Stimulated activated naive B cell treated with anti-CD40 and anti-IgM and Interleukin-4, amounts not matched to agents 10 μg/mL and 1 μg/mL and 100 μg/mL, for 72 hours (primary cell): Measurements from ENCODE around the gene USP17L21.
"Not testable (repeated sequence)": the region's sequence is repeated elsewhere in the genome, so short reads cannot be mapped to it uniquely, and the experiment has no call there.

ENCODE experiments used
- ATAC-seq, 2 donors: fragments of 150-1000 bp; cut with Tn5 transposase; replicated peaks; 2 replicates each; pipeline ENCODE4 v1.10.0; 2021; ENCODE audit warnings: moderate library complexity in 1 of 2
- DNase-seq: peaks from one replicate; pipeline ENCODE4 v3.0.0; 2021
- H3K27ac Mint-ChIP-seq: one replicate; pipeline ENCODE4 v1.8.0; 2022; ENCODE audit warnings: mild to moderate bottlenecking, mixed read lengths
- H3K27me3 Mint-ChIP-seq, 2 donors: one replicate each; pipeline ENCODE4 v1.8.0; 2022; ENCODE audit warnings: mixed read lengths in 2 of 2
- H3K36me3 Mint-ChIP-seq, 2 donors: one replicate each; pipeline ENCODE4 v1.8.0; 2022; ENCODE audit warnings: mixed read lengths in 2 of 2, mild to moderate bottlenecking in 1 of 2
- H3K4me1 Mint-ChIP-seq, 2 donors: one replicate each; pipeline ENCODE4 v1.8.0; 2022; ENCODE audit warnings: mixed read lengths in 2 of 2, mild to moderate bottlenecking in 1 of 2
- H3K4me3 Mint-ChIP-seq, 2 donors: one replicate each; pipeline ENCODE4 v1.8.0; 2022; ENCODE audit warnings: mild to moderate bottlenecking in 2 of 2, mixed read lengths in 2 of 2, moderate library complexity in 1 of 2
- H3K9me3 Mint-ChIP-seq, 2 donors: one replicate each; pipeline ENCODE4 v1.8.0; 2022; ENCODE audit warnings: mixed read lengths in 2 of 2, mild to moderate bottlenecking in 1 of 2

USP17L21 gene, protein sequence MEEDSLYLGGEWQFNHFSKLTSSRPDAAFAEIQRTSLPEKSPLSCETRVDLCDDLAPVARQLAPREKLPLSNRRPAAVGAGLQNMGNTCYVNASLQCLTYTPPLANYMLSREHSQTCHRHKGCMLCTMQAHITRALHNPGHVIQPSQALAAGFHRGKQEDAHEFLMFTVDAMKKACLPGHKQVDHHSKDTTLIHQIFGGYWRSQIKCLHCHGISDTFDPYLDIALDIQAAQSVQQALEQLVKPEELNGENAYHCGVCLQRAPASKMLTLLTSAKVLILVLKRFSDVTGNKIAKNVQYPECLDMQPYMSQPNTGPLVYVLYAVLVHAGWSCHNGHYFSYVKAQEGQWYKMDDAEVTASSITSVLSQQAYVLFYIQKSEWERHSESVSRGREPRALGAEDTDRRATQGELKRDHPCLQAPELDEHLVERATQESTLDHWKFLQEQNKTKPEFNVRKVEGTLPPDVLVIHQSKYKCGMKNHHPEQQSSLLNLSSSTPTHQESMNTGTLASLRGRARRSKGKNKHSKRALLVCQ

DNA sequence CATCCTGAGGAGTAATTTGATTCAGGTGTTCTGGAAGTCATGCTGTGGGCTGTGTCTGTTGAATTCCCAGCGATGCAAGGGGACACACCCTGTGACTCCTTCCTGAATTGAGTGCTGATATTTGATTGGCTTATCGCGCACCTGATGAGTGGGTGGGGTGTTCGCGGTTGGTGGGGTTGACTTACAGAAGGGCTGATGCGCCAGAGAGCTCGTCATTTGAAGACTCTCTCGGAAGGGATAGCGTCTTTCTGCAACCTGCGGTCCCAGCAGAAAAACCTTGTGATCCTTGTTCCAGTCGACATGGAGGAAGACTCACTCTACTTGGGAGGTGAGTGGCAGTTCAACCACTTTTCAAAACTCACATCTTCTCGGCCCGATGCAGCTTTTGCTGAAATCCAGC, at the start of gene USP17L21:
Gene USP17L21, plus strand, starts transcription at position 301 of the 400 bp plus-strand sequence. Its CDS starts 0 bp downstream, at position 301.
- ATAC-seq, DNase-seq, H3K27me3 Mint-ChIP-seq, H3K27ac Mint-ChIP-seq, H3K9me3 Mint-ChIP-seq, H3K36me3 Mint-ChIP-seq, H3K4me3 Mint-ChIP-seq, H3K4me1 Mint-ChIP-seq: not testable (repeated sequence)

DNA sequence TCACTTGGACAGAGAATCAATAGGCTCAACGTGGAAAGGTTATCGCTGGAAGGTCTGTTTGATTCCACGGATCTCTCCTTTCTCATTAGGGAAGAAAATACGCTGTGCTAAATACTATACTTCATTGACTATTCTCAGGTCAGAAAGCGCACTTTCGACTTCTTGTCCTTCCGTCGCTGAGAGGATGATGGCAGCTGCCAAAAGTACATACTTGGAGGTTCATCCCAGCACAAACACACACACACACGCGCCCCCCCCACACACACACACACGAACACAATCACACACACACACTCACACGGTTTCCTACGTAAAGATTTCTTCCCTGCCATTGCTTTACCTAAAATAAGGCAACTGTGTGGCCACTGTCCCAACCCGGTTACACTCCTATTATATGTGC, 48.0 kb upstream of the USP17L21 start:
- not testable (repeated sequence) for DNase-seq, H3K4me3 Mint-ChIP-seq, ATAC-seq, H3K4me1 Mint-ChIP-seq, H3K36me3 Mint-ChIP-seq, H3K9me3 Mint-ChIP-seq, H3K27me3 Mint-ChIP-seq, H3K27ac Mint-ChIP-seq

DNA sequence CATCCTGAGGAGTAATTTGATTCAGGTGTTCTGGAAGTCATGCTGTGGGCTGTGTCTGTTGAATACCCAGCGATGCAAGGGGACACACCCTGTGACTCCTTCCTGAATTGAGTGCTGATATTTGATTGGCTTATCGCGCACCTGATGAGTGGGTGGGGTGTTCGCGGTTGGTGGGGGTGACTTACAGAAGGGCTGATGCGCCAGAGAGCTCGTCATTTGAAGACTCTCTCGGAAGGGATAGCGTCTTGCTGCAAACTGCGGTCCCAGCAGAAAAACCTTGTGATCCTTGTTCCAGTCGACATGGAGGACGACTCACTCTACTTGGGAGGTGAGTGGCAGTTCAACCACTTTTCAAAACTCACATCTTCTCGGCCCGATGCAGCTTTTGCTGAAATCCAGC, 47.6 kb upstream of the USP17L21 start, which contains the start of gene USP17L11:
Gene USP17L11, plus strand, starts transcription at position 301 of the 400 bp plus-strand sequence. Its CDS starts 0 bp downstream, at position 301.
- H3K4me3 Mint-ChIP-seq, ATAC-seq, H3K9me3 Mint-ChIP-seq, H3K4me1 Mint-ChIP-seq, DNase-seq, H3K27me3 Mint-ChIP-seq, H3K36me3 Mint-ChIP-seq, H3K27ac Mint-ChIP-seq: not testable (repeated sequence)

DNA sequence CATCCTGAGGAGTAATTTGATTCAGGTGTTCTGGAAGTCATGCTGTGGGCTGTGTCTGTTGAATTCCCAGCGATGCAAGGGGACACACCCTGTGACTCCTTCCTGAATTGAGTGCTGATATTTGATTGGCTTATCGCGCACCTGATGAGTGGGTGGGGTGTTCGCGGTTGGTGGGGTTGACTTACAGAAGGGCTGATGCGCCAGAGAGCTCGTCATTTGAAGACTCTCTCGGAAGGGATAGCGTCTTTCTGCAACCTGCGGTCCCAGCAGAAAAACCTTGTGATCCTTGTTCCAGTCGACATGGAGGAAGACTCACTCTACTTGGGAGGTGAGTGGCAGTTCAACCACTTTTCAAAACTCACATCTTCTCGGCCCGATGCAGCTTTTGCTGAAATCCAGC, 42.8 kb upstream of the USP17L21 start, which contains the start of gene USP17L12:
Gene USP17L12, plus strand, starts transcription at position 301 of the 400 bp plus-strand sequence. Its CDS starts 0 bp downstream, at position 301.
- not testable (repeated sequence) for H3K36me3 Mint-ChIP-seq, H3K4me3 Mint-ChIP-seq, H3K9me3 Mint-ChIP-seq, H3K27ac Mint-ChIP-seq, DNase-seq, H3K4me1 Mint-ChIP-seq, H3K27me3 Mint-ChIP-seq, ATAC-seq

DNA sequence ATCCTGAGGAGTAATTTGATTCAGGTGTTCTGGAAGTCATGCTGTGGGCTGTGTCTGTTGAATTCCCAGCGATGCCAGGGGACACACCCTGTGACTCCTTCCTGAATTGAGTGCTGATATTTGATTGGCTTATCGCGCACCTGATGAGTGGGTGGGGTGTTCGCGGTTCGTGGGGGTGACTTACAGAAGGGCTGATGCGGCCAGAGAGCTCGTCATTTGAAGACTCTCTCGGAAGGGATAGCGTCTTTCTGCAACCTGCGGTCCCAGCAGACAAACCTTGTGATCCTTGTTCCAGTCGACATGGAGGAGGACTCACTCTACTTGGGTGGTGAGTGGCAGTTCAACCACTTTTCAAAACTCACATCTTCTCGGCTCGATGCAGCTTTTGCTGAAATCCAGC, 38.1 kb upstream of the USP17L21 start, which contains the start of gene USP17L13:
Gene USP17L13, plus strand, starts transcription at position 301 of the 400 bp plus-strand sequence. Its CDS starts 0 bp downstream, at position 301.
- not testable (repeated sequence) for H3K9me3 Mint-ChIP-seq, H3K4me1 Mint-ChIP-seq, H3K27me3 Mint-ChIP-seq

DNA sequence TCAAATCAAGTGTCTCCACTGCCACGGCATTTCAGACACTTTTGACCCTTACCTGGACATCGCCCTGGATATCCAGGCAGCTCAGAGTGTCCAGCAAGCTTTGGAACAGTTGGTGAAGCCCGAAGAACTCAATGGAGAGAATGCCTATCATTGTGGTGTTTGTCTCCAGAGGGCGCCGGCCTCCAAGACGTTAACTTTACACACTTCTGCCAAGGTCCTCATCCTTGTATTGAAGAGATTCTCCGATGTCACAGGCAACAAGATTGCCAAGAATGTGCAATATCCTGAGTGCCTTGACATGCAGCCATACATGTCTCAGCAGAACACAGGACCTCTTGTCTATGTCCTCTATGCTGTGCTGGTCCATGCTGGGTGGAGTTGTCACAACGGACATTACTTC, 32.4 kb upstream of the USP17L21 start:
- ATAC-seq, H3K4me3 Mint-ChIP-seq, H3K4me1 Mint-ChIP-seq, H3K27ac Mint-ChIP-seq, DNase-seq, H3K27me3 Mint-ChIP-seq, H3K9me3 Mint-ChIP-seq, H3K36me3 Mint-ChIP-seq: not testable (repeated sequence)

More for the DNA sequence above, 38.1 kb upstream of the USP17L21 start, which contains the start of gene USP17L13:
- not testable (repeated sequence) for DNase-seq, H3K27ac Mint-ChIP-seq, H3K4me3 Mint-ChIP-seq, H3K36me3 Mint-ChIP-seq, ATAC-seq

DNA sequence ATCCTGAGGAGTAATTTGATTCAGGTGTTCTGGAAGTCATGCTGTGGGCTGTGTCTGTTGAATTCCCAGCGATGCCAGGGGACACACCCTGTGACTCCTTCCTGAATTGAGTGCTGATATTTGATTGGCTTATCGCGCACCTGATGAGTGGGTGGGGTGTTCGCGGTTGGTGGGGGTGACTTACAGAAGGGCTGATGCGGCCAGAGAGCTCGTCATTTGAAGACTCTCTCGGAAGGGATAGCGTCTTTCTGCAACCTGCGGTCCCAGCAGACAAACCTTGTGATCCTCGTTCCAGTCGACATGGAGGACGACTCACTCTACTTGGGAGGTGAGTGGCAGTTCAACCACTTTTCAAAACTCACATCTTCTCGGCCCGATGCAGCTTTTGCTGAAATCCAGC, 28.6 kb upstream of the USP17L21 start, which contains the start of gene USP17L15:
Gene USP17L15, plus strand, starts transcription at position 301 of the 400 bp plus-strand sequence. Its CDS starts 0 bp downstream, at position 301.
- not testable (repeated sequence) for ATAC-seq, H3K27ac Mint-ChIP-seq, DNase-seq, H3K4me3 Mint-ChIP-seq, H3K9me3 Mint-ChIP-seq, H3K4me1 Mint-ChIP-seq, H3K27me3 Mint-ChIP-seq, H3K36me3 Mint-ChIP-seq

DNA sequence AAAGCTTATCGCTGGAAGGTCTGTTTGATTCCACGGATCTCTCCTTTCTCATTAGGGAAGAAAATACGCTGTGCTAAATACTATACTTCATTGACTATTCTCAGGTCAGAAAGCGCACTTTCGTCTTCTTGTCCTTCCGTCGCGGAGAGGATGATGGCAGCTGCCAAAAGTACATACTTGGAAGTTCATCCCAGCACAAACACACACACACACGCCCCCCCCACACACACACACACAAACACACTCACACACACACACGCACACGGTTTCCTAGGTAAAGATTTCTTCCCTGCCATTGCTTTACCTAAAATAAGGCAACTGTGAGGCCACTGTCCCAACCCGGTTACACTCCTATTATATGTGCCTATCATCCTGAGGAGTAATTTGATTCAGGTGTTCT, 24.2 kb upstream of the USP17L21 start:
- H3K4me1 Mint-ChIP-seq, result not testable (repeated sequence)

DNA sequence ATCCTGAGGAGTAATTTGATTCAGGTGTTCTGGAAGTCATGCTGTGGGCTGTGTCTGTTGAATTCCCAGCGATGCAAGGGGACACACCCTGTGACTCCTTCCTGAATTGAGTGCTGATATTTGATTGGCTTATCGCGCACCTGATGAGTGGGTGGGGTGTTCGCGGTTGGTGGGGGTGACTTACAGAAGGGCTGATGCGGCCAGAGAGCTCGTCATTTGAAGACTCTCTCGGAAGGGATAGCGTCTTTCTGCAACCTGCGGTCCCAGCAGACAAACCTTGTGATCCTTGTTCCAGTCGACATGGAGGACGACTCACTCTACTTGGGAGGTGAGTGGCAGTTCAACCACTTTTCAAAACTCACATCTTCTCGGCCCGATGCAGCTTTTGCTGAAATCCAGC, 19.1 kb upstream of the USP17L21 start, which contains the start of gene USP17L17:
Gene USP17L17, plus strand, starts transcription at position 301 of the 400 bp plus-strand sequence. Its CDS starts 0 bp downstream, at position 301.
- H3K27ac Mint-ChIP-seq, H3K9me3 Mint-ChIP-seq, H3K36me3 Mint-ChIP-seq, H3K27me3 Mint-ChIP-seq, DNase-seq, ATAC-seq, H3K4me1 Mint-ChIP-seq, H3K4me3 Mint-ChIP-seq: not testable (repeated sequence)

More for the DNA sequence above, 24.2 kb upstream of the USP17L21 start:
- not testable (repeated sequence) for H3K27ac Mint-ChIP-seq, H3K4me3 Mint-ChIP-seq, H3K27me3 Mint-ChIP-seq, H3K9me3 Mint-ChIP-seq, ATAC-seq, H3K36me3 Mint-ChIP-seq, DNase-seq

DNA sequence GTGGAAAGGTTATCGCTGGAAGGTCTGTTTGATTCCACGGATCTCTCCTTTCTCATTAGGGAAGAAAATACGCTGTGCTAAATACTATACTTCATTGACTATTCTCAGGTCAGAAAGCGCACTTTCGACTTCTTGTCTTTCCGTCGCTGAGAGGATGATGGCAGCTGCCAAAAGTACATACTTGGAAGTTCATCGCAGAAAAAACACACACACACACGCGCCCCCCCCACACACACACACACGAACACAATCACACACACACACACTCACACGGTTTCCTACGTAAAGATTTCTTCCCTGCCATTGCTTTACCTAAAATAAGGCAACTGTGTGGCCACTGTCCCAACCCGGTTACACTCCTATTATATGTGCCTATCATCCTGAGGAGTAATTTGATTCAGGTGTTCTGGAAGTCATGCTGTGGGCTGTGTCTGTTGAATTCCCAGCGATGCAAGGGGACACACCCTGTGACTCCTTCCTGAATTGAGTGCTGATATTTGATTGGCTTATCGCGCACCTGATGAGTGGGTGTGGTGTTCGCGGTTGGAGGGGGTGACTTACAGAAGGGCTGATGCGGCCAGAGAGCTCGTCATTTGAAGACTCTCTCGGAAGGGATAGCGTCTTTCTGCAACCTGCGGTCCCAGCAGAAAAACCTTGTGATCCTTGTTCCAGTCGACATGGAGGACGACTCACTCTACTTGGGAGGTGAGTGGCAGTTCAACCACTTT, 14.6 kb upstream of the USP17L21 start, which contains the start of gene USP17L18:
Gene USP17L18, plus strand, starts transcription at position 678 of the 728 bp plus-strand sequence. Its CDS starts 0 bp downstream, at position 678.
- not testable (repeated sequence) for H3K27ac Mint-ChIP-seq, H3K4me3 Mint-ChIP-seq, H3K36me3 Mint-ChIP-seq, H3K4me1 Mint-ChIP-seq, H3K27me3 Mint-ChIP-seq, ATAC-seq, H3K9me3 Mint-ChIP-seq, DNase-seq

DNA sequence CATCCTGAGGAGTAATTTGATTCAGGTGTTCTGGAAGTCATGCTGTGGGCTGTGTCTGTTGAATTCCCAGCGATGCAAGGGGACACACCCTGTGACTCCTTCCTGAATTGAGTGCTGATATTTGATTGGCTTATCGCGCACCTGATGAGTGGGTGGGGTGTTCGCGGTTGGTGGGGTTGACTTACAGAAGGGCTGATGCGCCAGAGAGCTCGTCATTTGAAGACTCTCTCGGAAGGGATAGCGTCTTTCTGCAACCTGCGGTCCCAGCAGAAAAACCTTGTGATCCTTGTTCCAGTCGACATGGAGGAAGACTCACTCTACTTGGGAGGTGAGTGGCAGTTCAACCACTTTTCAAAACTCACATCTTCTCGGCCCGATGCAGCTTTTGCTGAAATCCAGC, 9.6 kb upstream of the USP17L21 start, which contains the start of gene USP17L19:
Gene USP17L19, plus strand, starts transcription at position 301 of the 400 bp plus-strand sequence. Its CDS starts 0 bp downstream, at position 301.
- H3K27me3 Mint-ChIP-seq, H3K9me3 Mint-ChIP-seq, H3K36me3 Mint-ChIP-seq, ATAC-seq, H3K27ac Mint-ChIP-seq, DNase-seq, H3K4me1 Mint-ChIP-seq, H3K4me3 Mint-ChIP-seq: not testable (repeated sequence)

DNA sequence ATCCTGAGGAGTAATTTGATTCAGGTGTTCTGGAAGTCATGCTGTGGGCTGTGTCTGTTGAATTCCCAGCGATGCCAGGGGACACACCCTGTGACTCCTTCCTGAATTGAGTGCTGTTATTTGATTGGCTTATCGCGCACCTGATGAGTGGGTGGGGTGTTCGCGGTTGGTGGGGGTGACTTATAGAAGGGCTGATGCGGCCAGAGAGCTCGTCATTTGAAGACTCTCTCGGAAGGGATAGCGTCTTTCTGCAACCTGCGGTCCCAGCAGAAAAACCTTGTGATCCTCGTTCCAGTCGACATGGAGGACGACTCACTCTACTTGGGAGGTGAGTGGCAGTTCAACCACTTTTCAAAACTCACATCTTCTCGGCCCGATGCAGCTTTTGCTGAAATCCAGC, 4.8 kb upstream of the USP17L21 start, which contains the start of gene USP17L20:
Gene USP17L20, plus strand, starts transcription at position 301 of the 400 bp plus-strand sequence. Its CDS starts 0 bp downstream, at position 301.
- not testable (repeated sequence) for H3K9me3 Mint-ChIP-seq, H3K27ac Mint-ChIP-seq, H3K36me3 Mint-ChIP-seq, DNase-seq, H3K27me3 Mint-ChIP-seq, H3K4me3 Mint-ChIP-seq, H3K4me1 Mint-ChIP-seq, ATAC-seq

DNA sequence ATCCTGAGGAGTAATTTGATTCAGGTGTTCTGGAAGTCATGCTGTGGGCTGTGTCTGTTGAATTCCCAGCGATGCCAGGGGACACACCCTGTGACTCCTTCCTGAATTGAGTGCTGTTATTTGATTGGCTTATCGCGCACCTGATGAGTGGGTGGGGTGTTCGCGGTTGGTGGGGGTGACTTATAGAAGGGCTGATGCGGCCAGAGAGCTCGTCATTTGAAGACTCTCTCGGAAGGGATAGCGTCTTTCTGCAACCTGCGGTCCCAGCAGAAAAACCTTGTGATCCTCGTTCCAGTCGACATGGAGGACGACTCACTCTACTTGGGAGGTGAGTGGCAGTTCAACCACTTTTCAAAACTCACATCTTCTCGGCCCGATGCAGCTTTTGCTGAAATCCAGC, 4.6 kb downstream of the USP17L21 start, which contains the start of gene USP17L22:
Gene USP17L22, plus strand, starts transcription at position 301 of the 400 bp plus-strand sequence. Its CDS starts 0 bp downstream, at position 301.
- not testable (repeated sequence) for H3K4me1 Mint-ChIP-seq, ATAC-seq, H3K27me3 Mint-ChIP-seq, H3K9me3 Mint-ChIP-seq, H3K36me3 Mint-ChIP-seq, H3K4me3 Mint-ChIP-seq, H3K27ac Mint-ChIP-seq, DNase-seq

DNA sequence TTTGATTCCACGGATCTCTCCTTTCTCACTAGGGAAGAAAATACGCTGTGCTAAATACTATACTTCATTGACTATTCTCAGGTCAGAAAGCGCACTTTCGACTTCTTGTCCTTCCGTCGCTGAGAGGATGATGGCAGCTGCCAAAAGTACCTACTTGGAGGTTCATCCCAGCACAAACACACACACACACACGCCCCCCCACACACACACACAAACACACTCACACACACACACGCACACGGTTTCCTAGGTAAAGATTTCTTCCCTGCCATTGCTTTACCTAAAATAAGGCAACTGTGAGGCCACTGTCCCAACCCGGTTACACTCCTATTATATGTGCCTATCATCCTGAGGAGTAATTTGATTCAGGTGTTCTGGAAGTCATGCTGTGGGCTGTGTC, 9.0 kb downstream of the USP17L21 start:
- DNase-seq, result peak; percentile 2
- H3K36me3 Mint-ChIP-seq, H3K27me3 Mint-ChIP-seq, H3K27ac Mint-ChIP-seq, ATAC-seq, H3K9me3 Mint-ChIP-seq, H3K4me1 Mint-ChIP-seq, H3K4me3 Mint-ChIP-seq: not testable (repeated sequence)
